HepG2 (cell line): ENCODE data around the gene SLC18A3. TPM values are rescaled to one million over a fixed set of nuclear protein-coding genes. Genes with fewer than 3 reads are reported as not detected.

Experiments used
- ATAC-seq: fragments of 200-7000 bp; cut with Tn5 transposase; 3 replicates; pipeline ENCODE4 v1.9.1; 2020; ENCODE audit warnings: mild to moderate bottlenecking, moderate library complexity
- BruUV-seq: library from RNA; stranded (reverse); fragments of 400-500 nt; replicated peaks from 2 replicates; lab custom pipeline; 2021; lab: Mats Ljungman, UMichigan
- CTCF ChIA-PET: fragments of 300-600 bp; formaldehyde crosslinking; extraction: SDS; loops from one replicate; lab custom pipeline; 2021; ENCODE audit warnings: low total read pairs, inconsistent platforms, low intra/inter-chr PET ratio; lab: Yijun Ruan, JAX
- POLR2A ChIA-PET: fragments of 350-600 bp; sonication (Branson Sonifier 250); formaldehyde crosslinking; loops from one replicate; lab custom pipeline; 2020; ENCODE audit warnings: antibody characterized with exemption, inconsistent platforms; lab: Yijun Ruan, JAX
- DNase-seq: peaks from one replicate; pipeline ENCODE4 v3.0.0-alpha.2; 2015; ENCODE audit warnings: low spot score
- FAIRE-seq: peaks from 3 replicates; lab custom pipeline; 2011; peaks lifted over from hg19 to GRCh38; lab: Jason Lieb, UNC
- H2AFZ ChIP-seq: one replicate; pipeline ENCODE4 v1.6.1; 2011; ENCODE audit warnings: low read length, inconsistent platforms
- H3K27ac ChIP-seq: fragments of 300-600 bp; 3 replicates; pipeline ENCODE4 v1.8.0; 2011; ENCODE audit warnings: mixed run types, mild to moderate bottlenecking, mixed read lengths, low read length, inconsistent platforms; ENCODE audit not compliant: insufficient read depth; ENCODE audit errors: extremely low read length
- H3K27me3 ChIP-seq, 2 experiments: fragments of 200-600 bp in 1 of 2; 2 replicates in 1 of 2; 3 replicates in 1 of 2; pipeline versions ENCODE4 v1.6.0 to v1.8.0; 2011; ENCODE audit warnings: low read length in 2 of 2, mild to moderate bottlenecking in 2 of 2, moderate library complexity in 2 of 2, inconsistent platforms in 1 of 2; ENCODE audit not compliant: insufficient read depth in 2 of 2, control insufficient read depth in 1 of 2
- H3K36me3 ChIP-seq, 2 experiments: fragments of 200-600 bp in 1 of 2; replicated peaks in 1 of 2; 2 replicates in 1 of 2; 3 replicates in 1 of 2; pipeline versions ENCODE4 v1.5.1 to v1.8.0; 2011; ENCODE audit warnings: low read length in 2 of 2, inconsistent platforms in 1 of 2; ENCODE audit not compliant: insufficient read depth in 2 of 2, control insufficient read depth in 1 of 2
- H3K4me1 ChIP-seq: 2 replicates; pipeline ENCODE4 v1.5.1; 2012; ENCODE audit warnings: low read length, inconsistent platforms; ENCODE audit not compliant: insufficient read depth
- H3K4me2 ChIP-seq: 2 replicates; pipeline ENCODE4 v1.6.0; 2011; ENCODE audit warnings: low read depth, low read length, inconsistent platforms
- H3K4me3 ChIP-seq, 3 experiments: fragments of 200-600 bp in 1 of 3; sonication (generic), shearing (Covaris generic) in 1 of 3; replicated peaks in 1 of 3; 2 replicates each; pipeline ENCODE4 v1.5.1; 2011 to 2016; ENCODE audit warnings: low read length in 3 of 3, inconsistent platforms in 2 of 3, low read depth in 2 of 3, mild to moderate bottlenecking in 2 of 3, control low read depth in 1 of 3, mixed read lengths in 1 of 3; ENCODE audit not compliant: insufficient read depth in 1 of 3
- H3K79me2 ChIP-seq: one replicate; pipeline ENCODE4 v1.6.1; 2011; ENCODE audit warnings: low read length, inconsistent platforms; ENCODE audit not compliant: insufficient read depth
- H3K9ac ChIP-seq: 2 replicates; pipeline ENCODE4 v1.6.0; 2011; ENCODE audit warnings: mild to moderate bottlenecking, low read depth, low read length, inconsistent platforms; ENCODE audit not compliant: insufficient read depth
- H3K9me3 ChIP-seq: 2 replicates; pipeline ENCODE4 v1.5.1; 2012; ENCODE audit warnings: mild to moderate bottlenecking, low read length
- H4K20me1 ChIP-seq: 2 replicates; pipeline ENCODE4 v1.6.0; 2011; ENCODE audit warnings: inconsistent platforms, mild to moderate bottlenecking, low read length, moderate library complexity; ENCODE audit not compliant: insufficient read depth
- ASH2L ChIP-seq: fragments of 300-600, 200-600 bp; sonication (generic); IDR thresholded peaks from 2 replicates; pipeline ENCODE4 v1.7.0; 2017; ENCODE audit warnings: low read depth, mild to moderate bottlenecking, moderate library complexity, mixed read lengths, low read length; ENCODE audit not compliant: insufficient read length
- CREM ChIP-seq, 2 experiments: sonication (generic) in 1 of 2; formaldehyde crosslinking in 1 of 2; IDR thresholded peaks; 2 replicates each; pipeline versions ENCODE4 v1.4.0 to v1.6.1; 2016 to 2020; ENCODE audit warnings: antibody characterized with exemption in 1 of 2, mild to moderate bottlenecking in 1 of 2, missing genetic modification reagents in 1 of 2
- GTF2F1 ChIP-seq: fragments of 150-350 bp; IDR thresholded peaks from 2 replicates; pipeline ENCODE4 v1.6.1; 2014; ENCODE audit warnings: low read length
- U2AF2 ChIP-seq: fragments of 200-400 bp; formaldehyde crosslinking; IDR thresholded peaks from 2 replicates; pipeline ENCODE4 v1.6.1; 2017; ENCODE audit warnings: low read depth, mild to moderate bottlenecking, low read length
- ZGPAT ChIP-seq: IDR thresholded peaks from 2 replicates; pipeline ENCODE4 v1.6.1; 2016; ENCODE audit warnings: mild to moderate bottlenecking
- ZNF18 ChIP-seq: sonication (generic); formaldehyde crosslinking; IDR thresholded peaks from 2 replicates; pipeline ENCODE4 v1.8.0; 2022; ENCODE audit warnings: mild to moderate bottlenecking, missing genetic modification reagents; ENCODE audit not compliant: insufficient replicate concordance
- ZNF318 ChIP-seq: sonication (generic); formaldehyde crosslinking; IDR thresholded peaks from 2 replicates; pipeline ENCODE4 v1.4.0; 2020; ENCODE audit warnings: mild to moderate bottlenecking, missing genetic modification reagents
- ZNF709 ChIP-seq: sonication (generic); formaldehyde crosslinking; IDR thresholded peaks from 2 replicates; pipeline ENCODE4 v1.5.0; 2020; ENCODE audit warnings: mild to moderate bottlenecking, missing genetic modification reagents
- WGBS: methylation state at CpG from one replicate; pipeline ENCODE4 v1.1.6; 2017; ENCODE audit warnings: low lambda C conversion rate; 5-methylcytosine and 5-hydroxymethylcytosine counted together
- in situ Hi-C: cut with HindIII; loops from 2 replicates; pipeline ENCODE4 v1.10.0; 2017; ENCODE audit warnings: low pct_unique_long_range_greater_than_20kb; ENCODE audit not compliant: extremely low pct_ligation_motif_present
- intact Hi-C: fragments of 100-400 bp; cut with micrococcal nuclease; formaldehyde crosslinking; loops from one replicate; pipeline ENCODE4 v1.10.0; 2022; ENCODE audit not compliant: unreplicated experiment
- polyA plus RNA-seq, 8 experiments: library from polyadenylated mRNA; depleted of rRNA in 3 of 8; stranded (reverse) in 7 of 8; unstranded in 1 of 8; fragments of >200 nt; fragmentation: Illumina TruSeq in 4 of 8; extraction: Trizol in 4 of 8; gene quantifications; 2 replicates each; pipeline versions ENCODE4 v1.2.1 to v1.2.3, GENCODE V29; 2011 to 2016; ENCODE audit warnings: low read depth in 4 of 8, missing spikeins in 1 of 8, mixed read lengths in 1 of 8; ENCODE audit not compliant: insufficient read depth in 1 of 8
- total RNA-seq, 5 experiments: library from RNA; depleted of rRNA; stranded (reverse); fragments of >200 nt; fragmentation: Illumina TruSeq; extraction: Trizol; gene quantifications; 2 replicates each; pipeline ENCODE4 v1.2.3, GENCODE V29; 2016; ENCODE audit warnings: low read depth in 1 of 5

Gene SLC18A3
- total and polyA plus RNA-seq, 2 of the 13 experiments (the other 11 are each of a cell fraction or from before 2014, with no cell fraction given), result not detected

- TF ChIP-seq ZNF18 (CRISPR knock-in tag) (no peak), GTF2F1 (no peak)
- TF ChIP-seq, all 625 proteins: peak for 0
These were observed 36.1 kb downstream of the SLC18A3 start (continued) for GRCh38 chr10:49645871-49646870.

GRCh38 chr10:49647554-49647953 is 37.4 kb downstream of the SLC18A3 start:
- in situ Hi-C loops, result no loop called here
- no peak for ATAC-seq
- 35% methylated on average over 4 of the region's 4 CpGs for WGBS
- Histone ChIP-seq H3K9ac (no peak overlapping the region), H3K27me3 (peaks cover 2 to 30% of the 10 kb centered on the region in 2 experiments; a peak in 4 of 5 replicates), H2AFZ (no peak overlapping the region), H3K36me3 (no peaks in the 10 kb centered on the region), H3K79me2 (no peaks in the 10 kb centered on the region), H3K4me3 (no peak overlapping the region), H3K27ac (no peak overlapping the region)
- POLR2A ChIA-PET, result no interaction called here
- CTCF ChIA-PET, result no interaction called here
- no peak for FAIRE-seq
- intact Hi-C loops, result no loop called here
- BruUV-seq, result no TSS peak
- TF ChIP-seq ZNF709 (no peak), ZNF318 (CRISPR knock-in tag) (no peak), U2AF2 (no peak), ASH2L (no peak), ZGPAT (CRISPR knock-in tag) (no peak), CREM (IDR thresholded peaks at IDR 0.05) (no peak), CREM (CRISPR knock-in tag; IDR thresholded peaks at IDR 0.05) (no peak)
- TF ChIP-seq, all 625 proteins: peak for 0
- Histone ChIP-seq H4K20me1 (peaks cover 3% of the 10 kb centered on the region; the same call in 1 of the 2 replicates), H3K4me1 (peaks cover 7% of the 10 kb centered on the region), H3K4me2 (no peak overlapping the region), H3K9me3 (no peaks in the 10 kb centered on the region)
- DNase-seq, result no peak
